HCT116 (cell line): Measurements from ENCODE around the gene GLB1L. TPM values are rescaled to one million over a fixed set of nuclear protein-coding genes. Genes with fewer than 3 reads are reported as not detected.

Experiments
- ATAC-seq: fragments of 200-7000 bp; cut with Tn5 transposase; 2 replicates; pipeline ENCODE4 v1.9.1; 2020; ENCODE audit warnings: mild to moderate bottlenecking, moderate library complexity
- BruUV-seq: library from RNA; stranded (reverse); fragments of 400-500 nt; replicated peaks from 2 replicates; lab custom pipeline; 2021; lab: Mats Ljungman, UMichigan
- CTCF ChIA-PET: fragments of 300-600 bp; sonication (Branson Sonifier 250); formaldehyde crosslinking; loops from one replicate; lab custom pipeline; 2021; ENCODE audit warnings: antibody characterized with exemption; lab: Charles Lee
- POLR2A ChIA-PET: fragments of 300-600, 350-600 bp; sonication (Branson Sonifier 250); formaldehyde crosslinking; loops from one replicate; lab custom pipeline; 2021; ENCODE audit warnings: antibody characterized with exemption; lab: Charles Lee
- RAD21 ChIA-PET, 2 experiments: fragments of 300-600 bp; sonication (Branson Sonifier 250); formaldehyde crosslinking; loops; one replicate each; lab custom pipeline; 2023; ENCODE audit warnings: low total read pairs in 2 of 2; ENCODE audit not compliant: uncharacterized antibody in 2 of 2, unreplicated experiment in 2 of 2, low non-redundant PET in 1 of 2; lab: Charles Lee
- DNase-seq: peaks from one replicate; pipeline ENCODE4 v3.0.0-alpha.2; 2010; ENCODE audit warnings: low read depth, low spot score
- H2AFZ ChIP-seq: fragments of 200-600 bp; shearing (Covaris generic), sonication (generic); 2 replicates; pipeline ENCODE4 v1.6.1; 2017; ENCODE audit warnings: low read depth, mixed run types, mixed read lengths, antibody characterized with exemption, low read length; ENCODE audit not compliant: poor library complexity, severe bottlenecking
- H3K27ac ChIP-seq: 2 replicates; pipeline ENCODE4 v1.5.1; 2012; ENCODE audit warnings: low read depth, low read length
- H3K27me3 ChIP-seq: fragments of 200-600 bp; sonication (generic); 2 replicates; pipeline ENCODE4 v1.6.1; 2016; ENCODE audit warnings: mixed run types, low read length, mixed read lengths; ENCODE audit not compliant: insufficient read depth
- H3K36me3 ChIP-seq, 2 experiments: fragments of 200-500 bp in 1 of 2; fragments of 200-600 bp in 1 of 2; sonication (Bioruptor generic) in 1 of 2; sonication (generic) in 1 of 2; 2 replicates each; pipeline versions ENCODE4 v1.5.1 to v1.6.1; 2014 to 2016; ENCODE audit warnings: low read length in 2 of 2, inconsistent platforms in 1 of 2, mixed read lengths in 1 of 2, mixed run types in 1 of 2; ENCODE audit not compliant: insufficient read depth in 2 of 2, control insufficient read depth in 1 of 2
- H3K4me1 ChIP-seq, 2 experiments: fragments of 200-600 bp in 1 of 2; sonication (generic) in 1 of 2; 2 replicates each; pipeline versions ENCODE4 v1.5.1 to v1.6.1; 2012 to 2017; ENCODE audit warnings: low read length in 2 of 2, inconsistent platforms in 1 of 2, mild to moderate bottlenecking in 1 of 2, mixed read lengths in 1 of 2, mixed run types in 1 of 2, moderate library complexity in 1 of 2; ENCODE audit not compliant: insufficient read depth in 2 of 2, control insufficient read depth in 1 of 2
- H3K4me2 ChIP-seq: fragments of 200-600 bp; sonication (generic); 2 replicates; pipeline ENCODE4 v1.6.1; 2017; ENCODE audit warnings: mixed run types, low read length, mixed read lengths
- H3K4me3 ChIP-seq, 2 experiments: fragments of 200-600 bp in 1 of 2; sonication (generic) in 1 of 2; replicated peaks in 1 of 2; 2 replicates each; pipeline ENCODE4 v1.5.1; 2011 to 2016; ENCODE audit warnings: low read length in 2 of 2, control low read depth in 1 of 2, low read depth in 1 of 2, mild to moderate bottlenecking in 1 of 2, mixed read lengths in 1 of 2, mixed run types in 1 of 2
- H3K79me2 ChIP-seq: fragments of 200-600 bp; sonication (generic); 2 replicates; pipeline ENCODE4 v1.6.1; 2017; ENCODE audit warnings: mild to moderate bottlenecking, mixed run types, low read length, moderate library complexity, mixed read lengths; ENCODE audit not compliant: insufficient read depth
- H3K9ac ChIP-seq: fragments of 200-600 bp; sonication (generic); 2 replicates; pipeline ENCODE4 v1.6.1; 2016; ENCODE audit warnings: low read length, mixed read lengths
- H3K9me2 ChIP-seq: fragments of 200-600 bp; sonication (generic), shearing (Covaris generic); 2 replicates; pipeline ENCODE4 v1.6.1; 2017; ENCODE audit warnings: mixed run types, mild to moderate bottlenecking, moderate library complexity; ENCODE audit not compliant: insufficient read depth
- H3K9me3 ChIP-seq, 2 experiments: fragments of 200-500 bp in 1 of 2; fragments of 200-600 bp in 1 of 2; sonication (Bioruptor generic) in 1 of 2; sonication (generic) in 1 of 2; 2 replicates each; pipeline ENCODE4 v1.6.1; 2014 to 2017; ENCODE audit warnings: low read length in 2 of 2, mixed read lengths in 2 of 2, inconsistent platforms in 1 of 2, low read depth in 1 of 2, mild to moderate bottlenecking in 1 of 2, mixed run types in 1 of 2, moderate library complexity in 1 of 2; ENCODE audit not compliant: control insufficient read depth in 1 of 2, insufficient read depth in 1 of 2
- H4K20me1 ChIP-seq: fragments of 200-600 bp; sonication (generic), shearing (Covaris generic); 2 replicates; pipeline ENCODE4 v1.6.1; 2017; ENCODE audit warnings: mixed run types, mild to moderate bottlenecking, moderate library complexity; ENCODE audit not compliant: insufficient read depth
- ATF3 ChIP-seq: IDR thresholded peaks from 2 replicates; pipeline ENCODE4 v1.6.1; 2012
- CEBPB ChIP-seq: IDR thresholded peaks from 2 replicates; pipeline ENCODE4 v1.6.1; 2012; ENCODE audit warnings: low read depth
- CTCF ChIP-seq, 3 experiments: fragments of 200-600 bp in 1 of 3; sonication (generic) in 1 of 3; IDR thresholded peaks in 2 of 3; conservative IDR thresholded peaks in 1 of 3; 2 replicates each; pipeline ENCODE4 v1.5.1; 2012 to 2017; ENCODE audit warnings: low read depth in 2 of 3, low read length in 2 of 3, antibody characterized with exemption in 1 of 3, borderline replicate concordance in 1 of 3, control low read depth in 1 of 3, mild to moderate bottlenecking in 1 of 3, mixed read lengths in 1 of 3, mixed run types in 1 of 3, moderate library complexity in 1 of 3; ENCODE audit not compliant: insufficient read depth in 1 of 3
- EGR1 ChIP-seq: IDR thresholded peaks from 2 replicates; pipeline ENCODE4 v1.6.1; 2012; ENCODE audit warnings: low read depth
- ELF1 ChIP-seq: IDR thresholded peaks from 2 replicates; pipeline ENCODE4 v1.6.1; 2012; ENCODE audit warnings: low read depth, borderline replicate concordance
- EZH2 ChIP-seq: fragments of 200-600 bp; sonication (generic); IDR thresholded peaks from 2 replicates; pipeline ENCODE4 v1.6.1; 2017; ENCODE audit warnings: antibody characterized with exemption, mixed run types
- EZH2phosphoT487 ChIP-seq: fragments of 200-600 bp; IDR thresholded peaks from 2 replicates; pipeline ENCODE4 v1.6.1; 2018; ENCODE audit warnings: antibody characterized with exemption, borderline replicate concordance
- FOSL1 ChIP-seq: IDR thresholded peaks from 2 replicates; pipeline ENCODE4 v1.6.1; 2012; ENCODE audit warnings: low read depth
- JUND ChIP-seq: IDR thresholded peaks from 2 replicates; pipeline ENCODE4 v1.6.1; 2012
- POLR2A ChIP-seq: IDR thresholded peaks from 2 replicates; pipeline ENCODE4 v1.7.0; 2011; ENCODE audit warnings: borderline replicate concordance; ENCODE audit not compliant: insufficient read depth, insufficient read length; ENCODE audit errors: extremely low read depth
- POLR2AphosphoS5 ChIP-seq: IDR thresholded peaks from 2 replicates; pipeline ENCODE4 v1.6.1; 2011; ENCODE audit warnings: mild to moderate bottlenecking, low read depth, low read length, moderate library complexity
- SIN3A ChIP-seq: IDR thresholded peaks from 2 replicates; pipeline ENCODE4 v1.6.1; 2012; ENCODE audit warnings: low read depth
- SRF ChIP-seq: IDR thresholded peaks from 2 replicates; pipeline ENCODE4 v1.6.1; 2012; ENCODE audit warnings: low read depth
- TCF7L2 ChIP-seq: IDR thresholded peaks from 2 replicates; pipeline ENCODE4 v1.7.0; 2011; ENCODE audit warnings: borderline replicate concordance, inconsistent platforms; ENCODE audit not compliant: insufficient read depth, insufficient read length; ENCODE audit errors: extremely low read depth
- YY1 ChIP-seq: IDR thresholded peaks from 2 replicates; pipeline ENCODE4 v1.6.1; 2011; ENCODE audit warnings: low read length, low read depth, moderate library complexity, mild to moderate bottlenecking; ENCODE audit not compliant: insufficient replicate concordance; ENCODE audit errors: extremely low read depth
- ZFX ChIP-seq: fragments of 450-650 bp; IDR thresholded peaks from 2 replicates; pipeline ENCODE4 v1.6.1; 2017
- intact Hi-C: fragments of 100-400 bp; cut with micrococcal nuclease; formaldehyde crosslinking; loops from 2 replicates; pipeline ENCODE4 v1.10.0; 2022
- total RNA-seq: library from RNA; stranded (reverse); gene quantifications from one replicate; pipeline ENCODE4 v1.2.1, GENCODE V29; 2021; ENCODE audit not compliant: unreplicated experiment
- TF ChIP-seq, protein P1 (sequence below): IDR thresholded peaks from 2 replicates; pipeline ENCODE4 v1.6.1; 2012
- TF ChIP-seq, protein P2 (sequence below): IDR thresholded peaks from 2 replicates; pipeline ENCODE4 v1.6.1; 2012; ENCODE audit warnings: low read depth

Gene GLB1L
- total RNA-seq, 1 experiment from 2014 or later = 6.6 TPM

DNA sequence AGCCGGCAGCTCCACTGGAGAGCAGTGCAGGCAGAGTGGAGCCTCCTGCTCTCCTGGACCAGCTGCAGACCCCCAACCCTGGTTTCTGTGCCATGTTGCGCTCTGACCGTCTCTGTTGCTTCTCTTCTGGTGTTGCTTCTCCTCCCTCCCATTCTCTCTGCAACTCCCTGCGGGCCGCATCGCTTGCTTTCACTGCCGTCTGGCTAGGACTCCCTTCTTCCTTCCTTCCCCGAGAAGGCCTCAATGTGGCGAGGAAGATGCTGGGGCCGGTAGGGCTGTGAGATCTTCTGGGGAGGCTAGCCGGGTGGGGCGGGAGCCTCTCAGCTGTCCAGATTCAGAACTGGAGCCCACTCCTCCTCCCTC is 40.1 kb upstream of the GLB1L start (continued):
- TF ChIP-seq FOSL1 = no peak
- no peak for TF ChIP-seq EZH2phosphoT487
- TF ChIP-seq ATF3 = no peak
- TF ChIP-seq TCF7L2 = no peak
- TF ChIP-seq JUND = no peak

GRCh38 chr2:219284501-219285372 is 39.5 kb upstream of the GLB1L start:
- Histone ChIP-seq H3K4me2 (no peak overlapping the region), H3K4me1 (peaks cover 17 to 25% of the 10 kb centered on the region in 2 experiments), H2AFZ (no peak overlapping the region), H3K9me3 (no peaks in the 10 kb centered on the region), H3K27ac (no peak overlapping the region), H3K36me3 (no peaks in the 10 kb centered on the region), H3K27me3 (no peaks in the 10 kb centered on the region), H3K4me3 (no peak overlapping the region), H3K79me2 (no peaks in the 10 kb centered on the region), H4K20me1 (no peaks in the 10 kb centered on the region), H3K9ac (no peak overlapping the region), H3K9me2 (no peaks in the 10 kb centered on the region)
- BruUV-seq = no TSS peak
- CTCF ChIA-PET = no interaction called here
- RAD21 ChIA-PET = no interaction called here
- TF ChIP-seq CEBPB (no peak), EZH2phosphoT487 (no peak), EGR1 (no peak), SIN3A (no peak), JUND (no peak), SRF (no peak), ZFX (no peak), POLR2A (no peak), ELF1 (no peak), YY1 (no peak), CTCF (IDR thresholded peaks at IDR 0.05 in 2 of 3, conservative IDR thresholded peaks at IDR 0.05 in 1 of 3; ENCODE audit: borderline replicate concordance in 1 of 3, insufficient read depth in 1 of 3, low read depth in 2 of 3, low read length in 2 of 3) (no peak), EZH2 (no peak), POLR2AphosphoS5 (no peak)
- TF ChIP-seq, protein P1, sequence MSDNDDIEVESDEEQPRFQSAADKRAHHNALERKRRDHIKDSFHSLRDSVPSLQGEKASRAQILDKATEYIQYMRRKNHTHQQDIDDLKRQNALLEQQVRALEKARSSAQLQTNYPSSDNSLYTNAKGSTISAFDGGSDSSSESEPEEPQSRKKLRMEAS = no peak
- TF ChIP-seq, protein P2, sequence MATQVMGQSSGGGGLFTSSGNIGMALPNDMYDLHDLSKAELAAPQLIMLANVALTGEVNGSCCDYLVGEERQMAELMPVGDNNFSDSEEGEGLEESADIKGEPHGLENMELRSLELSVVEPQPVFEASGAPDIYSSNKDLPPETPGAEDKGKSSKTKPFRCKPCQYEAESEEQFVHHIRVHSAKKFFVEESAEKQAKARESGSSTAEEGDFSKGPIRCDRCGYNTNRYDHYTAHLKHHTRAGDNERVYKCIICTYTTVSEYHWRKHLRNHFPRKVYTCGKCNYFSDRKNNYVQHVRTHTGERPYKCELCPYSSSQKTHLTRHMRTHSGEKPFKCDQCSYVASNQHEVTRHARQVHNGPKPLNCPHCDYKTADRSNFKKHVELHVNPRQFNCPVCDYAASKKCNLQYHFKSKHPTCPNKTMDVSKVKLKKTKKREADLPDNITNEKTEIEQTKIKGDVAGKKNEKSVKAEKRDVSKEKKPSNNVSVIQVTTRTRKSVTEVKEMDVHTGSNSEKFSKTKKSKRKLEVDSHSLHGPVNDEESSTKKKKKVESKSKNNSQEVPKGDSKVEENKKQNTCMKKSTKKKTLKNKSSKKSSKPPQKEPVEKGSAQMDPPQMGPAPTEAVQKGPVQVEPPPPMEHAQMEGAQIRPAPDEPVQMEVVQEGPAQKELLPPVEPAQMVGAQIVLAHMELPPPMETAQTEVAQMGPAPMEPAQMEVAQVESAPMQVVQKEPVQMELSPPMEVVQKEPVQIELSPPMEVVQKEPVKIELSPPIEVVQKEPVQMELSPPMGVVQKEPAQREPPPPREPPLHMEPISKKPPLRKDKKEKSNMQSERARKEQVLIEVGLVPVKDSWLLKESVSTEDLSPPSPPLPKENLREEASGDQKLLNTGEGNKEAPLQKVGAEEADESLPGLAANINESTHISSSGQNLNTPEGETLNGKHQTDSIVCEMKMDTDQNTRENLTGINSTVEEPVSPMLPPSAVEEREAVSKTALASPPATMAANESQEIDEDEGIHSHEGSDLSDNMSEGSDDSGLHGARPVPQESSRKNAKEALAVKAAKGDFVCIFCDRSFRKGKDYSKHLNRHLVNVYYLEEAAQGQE = no peak
- intact Hi-C loops = no loop called here
- POLR2A ChIA-PET = no interaction called here
- no peak for DNase-seq
- no peak for ATAC-seq
